ENCODE data around the gene ITPA.
"Not testable (repeated sequence)": the region's sequence is repeated elsewhere in the genome, so short reads cannot be mapped to it uniquely, and the experiment has no call there.

ITPA gene

GRCh38 chr20:3175270-3175669 is 34.0 kb upstream of the ITPA start:
- Histone ChIP-seq H3K4me3 (ENCODE audit: low read length) (peak overlapping the region; percentile 84), H3K9ac (ENCODE audit: low read depth, low read length) (peak overlapping the region; percentile 86), H3K4me2 (ENCODE audit: low read length) (peak overlapping the region; percentile 100), H3K9me3 (replicated peaks; ENCODE audit: low read length) (no peaks in the 10 kb centered on the region), H3K36me3 (ENCODE audit: insufficient read depth, low read length) (no peaks in the 10 kb centered on the region), H3K27me3 (ENCODE audit: control insufficient read depth, insufficient read depth, low read length) (no peaks in the 10 kb centered on the region), H3K4me1 (ENCODE audit: control insufficient read depth, insufficient read depth, low read length) (peaks cover 13% of the 10 kb centered on the region)

- Histone ChIP-seq H3K9ac (ENCODE audit: low read depth, low read length) (no peak overlapping the region), H3K36me3 (ENCODE audit: insufficient read depth, low read length) (no peaks in the 10 kb centered on the region), H3K27me3 (ENCODE audit: control insufficient read depth, insufficient read depth, low read length) (no peaks in the 10 kb centered on the region), H3K4me2 (ENCODE audit: low read length) (no peak overlapping the region), H3K4me1 (ENCODE audit: control insufficient read depth, insufficient read depth, low read length) (peaks cover 6% of the 10 kb centered on the region), H3K9me3 (replicated peaks; ENCODE audit: low read length) (no peaks in the 10 kb centered on the region), H3K4me3 (ENCODE audit: low read length) (no peak overlapping the region)
Measured at GRCh38 chr20:3177746-3178485, 31.4 kb upstream of the ITPA start.

GRCh38 chr20:3180319-3180718 is 29.0 kb upstream of the ITPA start:
- Histone ChIP-seq H3K9me3 (replicated peaks; ENCODE audit: low read length) (no peaks in the 10 kb centered on the region), H3K27me3 (ENCODE audit: control insufficient read depth, insufficient read depth, low read length) (no peaks in the 10 kb centered on the region), H3K9ac (ENCODE audit: low read depth, low read length) (no peak overlapping the region), H3K36me3 (ENCODE audit: insufficient read depth, low read length) (no peaks in the 10 kb centered on the region), H3K4me2 (ENCODE audit: low read length) (no peak overlapping the region), H3K4me1 (ENCODE audit: control insufficient read depth, insufficient read depth, low read length) (no peaks in the 10 kb centered on the region), H3K4me3 (ENCODE audit: low read length) (no peak overlapping the region)

GRCh38 chr20:3181270-3181669 is 28.0 kb upstream of the ITPA start:
- H3K9me3 ChIP-seq (replicated peaks; ENCODE audit: low read length) = no peaks in the 10 kb centered on the region
- no peak overlapping the region for H3K4me2 ChIP-seq (ENCODE audit: low read length)
- no peak overlapping the region for H3K4me3 ChIP-seq (ENCODE audit: low read length)
- H3K36me3 ChIP-seq (ENCODE audit: insufficient read depth, low read length) = no peaks in the 10 kb centered on the region
- H3K9ac ChIP-seq (ENCODE audit: low read depth, low read length) = no peak overlapping the region
- no peaks in the 10 kb centered on the region for H3K4me1 ChIP-seq (ENCODE audit: control insufficient read depth, insufficient read depth, low read length)
- H3K27me3 ChIP-seq (ENCODE audit: control insufficient read depth, insufficient read depth, low read length) = no peaks in the 10 kb centered on the region

- H3K4me1 ChIP-seq (ENCODE audit: control insufficient read depth, insufficient read depth, low read length); H3K4me2 ChIP-seq (ENCODE audit: low read length); H3K9me3 ChIP-seq (replicated peaks; ENCODE audit: low read length); H3K27me3 ChIP-seq (ENCODE audit: control insufficient read depth, insufficient read depth, low read length); H3K4me3 ChIP-seq (ENCODE audit: low read length); H3K9ac ChIP-seq (ENCODE audit: low read depth, low read length); H3K36me3 ChIP-seq (ENCODE audit: insufficient read depth, low read length): not testable (repeated sequence)
Measured at GRCh38 chr20:3182429-3182828, 26.9 kb upstream of the ITPA start.

GRCh38 chr20:3183896-3184612 is 25.2 kb upstream of the ITPA start:
- no peak overlapping the region for H3K9ac ChIP-seq (ENCODE audit: low read depth, low read length)
- no peak overlapping the region for H3K4me3 ChIP-seq (ENCODE audit: low read length)
- no peaks in the 10 kb centered on the region for H3K4me1 ChIP-seq (ENCODE audit: control insufficient read depth, insufficient read depth, low read length)
- H3K4me2 ChIP-seq (ENCODE audit: low read length) = no peak overlapping the region
- no peaks in the 10 kb centered on the region for H3K9me3 ChIP-seq (replicated peaks; ENCODE audit: low read length)
- H3K36me3 ChIP-seq (ENCODE audit: insufficient read depth, low read length) = no peaks in the 10 kb centered on the region
- H3K27me3 ChIP-seq (ENCODE audit: control insufficient read depth, insufficient read depth, low read length) = no peaks in the 10 kb centered on the region

GRCh38 chr20:3187861-3188260 is 21.4 kb upstream of the ITPA start:
- not testable (repeated sequence) for H3K4me3 ChIP-seq (ENCODE audit: low read length); H3K4me1 ChIP-seq (ENCODE audit: control insufficient read depth, insufficient read depth, low read length); H3K9ac ChIP-seq (ENCODE audit: low read depth, low read length); H3K9me3 ChIP-seq (replicated peaks; ENCODE audit: low read length); H3K4me2 ChIP-seq (ENCODE audit: low read length); H3K27me3 ChIP-seq (ENCODE audit: control insufficient read depth, insufficient read depth, low read length)
- peaks cover 30% of the 10 kb centered on the region for H3K36me3 ChIP-seq (ENCODE audit: insufficient read depth, low read length)

GRCh38 chr20:3188823-3189413 is 20.4 kb upstream of the ITPA start:
- Histone ChIP-seq H3K9ac (ENCODE audit: low read depth, low read length) (no peak overlapping the region), H3K27me3 (ENCODE audit: control insufficient read depth, insufficient read depth, low read length) (no peaks in the 10 kb centered on the region), H3K36me3 (ENCODE audit: insufficient read depth, low read length) (peaks cover 35% of the 10 kb centered on the region), H3K4me3 (ENCODE audit: low read length) (no peak overlapping the region), H3K4me1 (ENCODE audit: control insufficient read depth, insufficient read depth, low read length) (no peaks in the 10 kb centered on the region), H3K9me3 (replicated peaks; ENCODE audit: low read length) (no peaks in the 10 kb centered on the region), H3K4me2 (ENCODE audit: low read length) (no peak overlapping the region)

- Histone ChIP-seq H3K9ac (ENCODE audit: low read depth, low read length) (no peak overlapping the region), H3K36me3 (ENCODE audit: insufficient read depth, low read length) (peaks cover 42% of the 10 kb centered on the region), H3K27me3 (ENCODE audit: control insufficient read depth, insufficient read depth, low read length) (no peaks in the 10 kb centered on the region), H3K4me1 (ENCODE audit: control insufficient read depth, insufficient read depth, low read length) (no peaks in the 10 kb centered on the region), H3K4me2 (ENCODE audit: low read length) (no peak overlapping the region), H3K9me3 (replicated peaks; ENCODE audit: low read length) (no peaks in the 10 kb centered on the region), H3K4me3 (ENCODE audit: low read length) (no peak overlapping the region)
Measured at GRCh38 chr20:3189561-3190131, 19.7 kb upstream of the ITPA start.

- Histone ChIP-seq H3K9me3 (replicated peaks; ENCODE audit: low read length) (no peaks in the 10 kb centered on the region), H3K27me3 (ENCODE audit: control insufficient read depth, insufficient read depth, low read length) (no peaks in the 10 kb centered on the region), H3K9ac (ENCODE audit: low read depth, low read length) (no peak overlapping the region), H3K36me3 (ENCODE audit: insufficient read depth, low read length) (peaks cover 52% of the 10 kb centered on the region), H3K4me3 (ENCODE audit: low read length) (no peak overlapping the region), H3K4me1 (ENCODE audit: control insufficient read depth, insufficient read depth, low read length) (no peaks in the 10 kb centered on the region), H3K4me2 (ENCODE audit: low read length) (no peak overlapping the region)
Measured at GRCh38 chr20:3190681-3191111, 18.6 kb upstream of the ITPA start.

GRCh38 chr20:3192226-3193015 is 16.9 kb upstream of the ITPA start:
- Histone ChIP-seq H3K9me3 (replicated peaks; ENCODE audit: low read length) (no peaks in the 10 kb centered on the region), H3K27me3 (ENCODE audit: control insufficient read depth, insufficient read depth, low read length) (no peaks in the 10 kb centered on the region), H3K4me2 (ENCODE audit: low read length) (no peak overlapping the region), H3K9ac (ENCODE audit: low read depth, low read length) (no peak overlapping the region), H3K4me3 (ENCODE audit: low read length) (no peak overlapping the region), H3K4me1 (ENCODE audit: control insufficient read depth, insufficient read depth, low read length) (no peaks in the 10 kb centered on the region), H3K36me3 (ENCODE audit: insufficient read depth, low read length) (peaks cover 61% of the 10 kb centered on the region)
